ENCODE measurements around the gene CA11. TPM values are rescaled to one million over a fixed set of nuclear protein-coding genes. Genes with fewer than 3 reads are reported as not detected.

Gene CA11
- total and polyA plus RNA-seq, 9 of the 15 experiments (the other 6 are each of a cell fraction or from before 2014, with no cell fraction given): 2.9 to 19.9 (median 8.3) TPM

DNA sequence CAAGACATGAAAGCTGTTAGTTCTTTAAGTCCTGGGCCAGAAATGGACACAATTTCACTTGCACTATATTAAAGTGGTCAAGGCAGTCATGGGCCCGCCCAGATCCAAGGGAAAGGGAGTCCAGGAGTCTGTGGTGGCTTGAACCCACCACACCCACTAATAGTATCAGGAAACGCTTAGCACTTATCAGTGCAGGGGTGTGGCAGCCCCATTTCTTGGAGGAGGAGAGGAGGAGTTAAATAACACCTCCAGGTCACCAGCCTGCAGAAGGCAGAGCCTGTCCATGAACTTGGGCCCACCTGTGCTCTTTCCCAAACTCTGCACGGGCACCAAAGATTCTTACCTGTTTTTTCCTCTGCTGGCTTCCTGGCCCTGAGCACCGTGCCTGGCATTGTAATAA, 32.2 kb upstream of the CA11 start (continued):
- TF ChIP-seq, protein P1, sequence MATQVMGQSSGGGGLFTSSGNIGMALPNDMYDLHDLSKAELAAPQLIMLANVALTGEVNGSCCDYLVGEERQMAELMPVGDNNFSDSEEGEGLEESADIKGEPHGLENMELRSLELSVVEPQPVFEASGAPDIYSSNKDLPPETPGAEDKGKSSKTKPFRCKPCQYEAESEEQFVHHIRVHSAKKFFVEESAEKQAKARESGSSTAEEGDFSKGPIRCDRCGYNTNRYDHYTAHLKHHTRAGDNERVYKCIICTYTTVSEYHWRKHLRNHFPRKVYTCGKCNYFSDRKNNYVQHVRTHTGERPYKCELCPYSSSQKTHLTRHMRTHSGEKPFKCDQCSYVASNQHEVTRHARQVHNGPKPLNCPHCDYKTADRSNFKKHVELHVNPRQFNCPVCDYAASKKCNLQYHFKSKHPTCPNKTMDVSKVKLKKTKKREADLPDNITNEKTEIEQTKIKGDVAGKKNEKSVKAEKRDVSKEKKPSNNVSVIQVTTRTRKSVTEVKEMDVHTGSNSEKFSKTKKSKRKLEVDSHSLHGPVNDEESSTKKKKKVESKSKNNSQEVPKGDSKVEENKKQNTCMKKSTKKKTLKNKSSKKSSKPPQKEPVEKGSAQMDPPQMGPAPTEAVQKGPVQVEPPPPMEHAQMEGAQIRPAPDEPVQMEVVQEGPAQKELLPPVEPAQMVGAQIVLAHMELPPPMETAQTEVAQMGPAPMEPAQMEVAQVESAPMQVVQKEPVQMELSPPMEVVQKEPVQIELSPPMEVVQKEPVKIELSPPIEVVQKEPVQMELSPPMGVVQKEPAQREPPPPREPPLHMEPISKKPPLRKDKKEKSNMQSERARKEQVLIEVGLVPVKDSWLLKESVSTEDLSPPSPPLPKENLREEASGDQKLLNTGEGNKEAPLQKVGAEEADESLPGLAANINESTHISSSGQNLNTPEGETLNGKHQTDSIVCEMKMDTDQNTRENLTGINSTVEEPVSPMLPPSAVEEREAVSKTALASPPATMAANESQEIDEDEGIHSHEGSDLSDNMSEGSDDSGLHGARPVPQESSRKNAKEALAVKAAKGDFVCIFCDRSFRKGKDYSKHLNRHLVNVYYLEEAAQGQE (IDR thresholded peaks at IDR 0.05; ENCODE audit: borderline replicate concordance): peak; percentile 7; the same call in 1 of the 2 replicates
- TF ChIP-seq, protein P1 (CRISPR knock-in tag; IDR thresholded peaks at IDR 0.05; ENCODE audit: low read depth): no peak
- TF ChIP-seq HDAC1 (IDR thresholded peaks at IDR 0.05) (0 out of 4 replicates have a peak, but pooled peaks of 1 of the 2 experiments have one; percentile 15), ATF1 (CRISPR knock-in tag; IDR thresholded peaks at IDR 0.05) (no peak), ATF1 (tag; IDR thresholded peaks at IDR 0.05) (no peak), CREM (IDR thresholded peaks at IDR 0.05; ENCODE audit: low read depth) (peak; percentile 36; the same call in 1 of the 2 replicates), RAD21 (CRISPR knock-in tag; conservative IDR thresholded peaks at IDR 0.05 in 1 of 2, IDR thresholded peaks at IDR 0.05 in 1 of 2) (peak in 1 of 2 experiments; percentile 8; a peak in 1 of 4 replicates), RBBP5 (IDR thresholded peaks at IDR 0.05; ENCODE audit: borderline replicate concordance, insufficient read depth, low read length, poor library complexity, severe bottlenecking) (no peak), NFIC (IDR thresholded peaks at IDR 0.05) (no peak), SOX6 (IDR thresholded peaks at IDR 0.05) (peak; percentile 37; the same call in 1 of the 2 replicates), MXI1 (IDR thresholded peaks at IDR 0.05; ENCODE audit: low read depth, low read length) (no peak), RNF2 (IDR thresholded peaks at IDR 0.05) (peak; percentile 46; the same call in 1 of the 2 replicates), CBX1 (IDR thresholded peaks at IDR 0.05; ENCODE audit: low read depth) (no peak)
- TF ChIP-seq, protein P2, sequence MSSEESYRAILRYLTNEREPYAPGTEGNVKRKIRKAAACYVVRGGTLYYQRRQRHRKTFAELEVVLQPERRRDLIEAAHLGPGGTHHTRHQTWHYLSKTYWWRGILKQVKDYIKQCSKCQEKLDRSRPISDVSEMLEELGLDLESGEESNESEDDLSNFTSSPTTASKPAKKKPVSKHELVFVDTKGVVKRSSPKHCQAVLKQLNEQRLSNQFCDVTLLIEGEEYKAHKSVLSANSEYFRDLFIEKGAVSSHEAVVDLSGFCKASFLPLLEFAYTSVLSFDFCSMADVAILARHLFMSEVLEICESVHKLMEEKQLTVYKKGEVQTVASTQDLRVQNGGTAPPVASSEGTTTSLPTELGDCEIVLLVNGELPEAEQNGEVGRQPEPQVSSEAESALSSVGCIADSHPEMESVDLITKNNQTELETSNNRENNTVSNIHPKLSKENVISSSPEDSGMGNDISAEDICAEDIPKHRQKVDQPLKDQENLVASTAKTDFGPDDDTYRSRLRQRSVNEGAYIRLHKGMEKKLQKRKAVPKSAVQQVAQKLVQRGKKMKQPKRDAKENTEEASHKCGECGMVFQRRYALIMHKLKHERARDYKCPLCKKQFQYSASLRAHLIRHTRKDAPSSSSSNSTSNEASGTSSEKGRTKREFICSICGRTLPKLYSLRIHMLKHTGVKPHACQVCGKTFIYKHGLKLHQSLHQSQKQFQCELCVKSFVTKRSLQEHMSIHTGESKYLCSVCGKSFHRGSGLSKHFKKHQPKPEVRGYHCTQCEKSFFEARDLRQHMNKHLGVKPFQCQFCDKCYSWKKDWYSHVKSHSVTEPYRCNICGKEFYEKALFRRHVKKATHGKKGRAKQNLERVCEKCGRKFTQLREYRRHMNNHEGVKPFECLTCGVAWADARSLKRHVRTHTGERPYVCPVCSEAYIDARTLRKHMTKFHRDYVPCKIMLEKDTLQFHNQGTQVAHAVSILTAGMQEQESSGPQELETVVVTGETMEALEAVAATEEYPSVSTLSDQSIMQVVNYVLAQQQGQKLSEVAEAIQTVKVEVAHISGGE (CRISPR knock-in tag; IDR thresholded peaks at IDR 0.05): no peak
- TF ChIP-seq, protein P3, sequence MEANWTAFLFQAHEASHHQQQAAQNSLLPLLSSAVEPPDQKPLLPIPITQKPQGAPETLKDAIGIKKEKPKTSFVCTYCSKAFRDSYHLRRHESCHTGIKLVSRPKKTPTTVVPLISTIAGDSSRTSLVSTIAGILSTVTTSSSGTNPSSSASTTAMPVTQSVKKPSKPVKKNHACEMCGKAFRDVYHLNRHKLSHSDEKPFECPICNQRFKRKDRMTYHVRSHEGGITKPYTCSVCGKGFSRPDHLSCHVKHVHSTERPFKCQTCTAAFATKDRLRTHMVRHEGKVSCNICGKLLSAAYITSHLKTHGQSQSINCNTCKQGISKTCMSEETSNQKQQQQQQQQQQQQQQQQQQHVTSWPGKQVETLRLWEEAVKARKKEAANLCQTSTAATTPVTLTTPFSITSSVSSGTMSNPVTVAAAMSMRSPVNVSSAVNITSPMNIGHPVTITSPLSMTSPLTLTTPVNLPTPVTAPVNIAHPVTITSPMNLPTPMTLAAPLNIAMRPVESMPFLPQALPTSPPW (CRISPR knock-in tag; IDR thresholded peaks at IDR 0.05): peak; percentile 49

Data from K562 (cell line).